Measurements from ENCODE around the gene CLDN4.

The CLDN4 gene

DNA sequence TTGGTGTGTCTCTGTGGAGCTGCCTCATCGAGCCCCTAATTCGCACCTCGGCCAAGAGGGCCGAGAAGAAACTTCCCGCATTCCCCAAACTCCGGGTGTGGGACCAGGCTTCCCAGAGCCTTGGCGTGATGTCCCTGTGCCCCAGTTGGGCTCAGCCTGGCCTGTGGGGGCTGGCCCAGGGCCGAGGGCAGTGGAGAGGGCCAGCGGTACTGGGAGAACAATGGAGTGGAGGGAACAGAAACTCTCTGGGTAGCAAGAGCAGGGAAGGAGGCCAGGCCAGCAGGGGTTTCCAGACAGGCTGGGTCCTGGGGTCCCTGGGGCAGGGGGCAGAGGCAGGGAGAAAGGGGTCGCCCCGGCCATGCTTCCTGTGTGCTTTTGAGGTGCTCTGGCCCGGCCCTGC lies 46.2 kb downstream of the CLDN4 start:
- no peak for DNase-seq

DNA sequence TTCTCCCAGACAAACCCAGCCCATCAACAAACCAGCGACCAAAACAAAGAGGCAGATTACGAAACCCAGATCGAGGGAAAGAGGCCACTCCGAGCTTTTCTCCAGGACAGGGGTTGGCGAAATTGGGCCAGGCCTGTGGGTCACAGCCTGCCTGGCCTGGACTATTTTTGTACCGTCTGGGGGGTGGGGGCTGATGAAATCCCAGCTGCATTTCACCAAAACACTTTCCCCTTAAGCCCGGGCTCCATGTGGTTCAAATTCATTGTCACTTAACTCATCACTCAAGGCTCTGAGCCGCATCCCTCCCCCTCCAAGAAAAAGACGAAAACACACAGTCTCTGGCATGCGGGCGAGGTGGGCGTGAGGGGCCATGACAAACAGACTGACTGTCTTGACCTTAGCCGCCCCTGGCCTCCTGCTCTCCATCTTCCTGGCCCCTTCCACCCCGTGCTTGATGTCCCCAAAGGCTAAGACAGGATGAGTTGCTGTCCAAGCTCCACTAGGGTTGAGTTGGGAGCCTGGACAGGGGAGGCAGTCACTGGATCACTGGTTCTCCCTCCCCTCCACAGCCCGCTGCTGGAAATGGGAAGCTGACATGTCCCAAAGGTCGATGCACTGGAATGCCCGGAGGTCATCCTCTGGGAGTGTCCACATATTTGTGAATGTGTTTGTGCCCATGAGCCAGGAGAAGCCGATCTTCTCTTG lies 49.3 kb downstream of the CLDN4 start:
- DNase-seq = no peak

DNA sequence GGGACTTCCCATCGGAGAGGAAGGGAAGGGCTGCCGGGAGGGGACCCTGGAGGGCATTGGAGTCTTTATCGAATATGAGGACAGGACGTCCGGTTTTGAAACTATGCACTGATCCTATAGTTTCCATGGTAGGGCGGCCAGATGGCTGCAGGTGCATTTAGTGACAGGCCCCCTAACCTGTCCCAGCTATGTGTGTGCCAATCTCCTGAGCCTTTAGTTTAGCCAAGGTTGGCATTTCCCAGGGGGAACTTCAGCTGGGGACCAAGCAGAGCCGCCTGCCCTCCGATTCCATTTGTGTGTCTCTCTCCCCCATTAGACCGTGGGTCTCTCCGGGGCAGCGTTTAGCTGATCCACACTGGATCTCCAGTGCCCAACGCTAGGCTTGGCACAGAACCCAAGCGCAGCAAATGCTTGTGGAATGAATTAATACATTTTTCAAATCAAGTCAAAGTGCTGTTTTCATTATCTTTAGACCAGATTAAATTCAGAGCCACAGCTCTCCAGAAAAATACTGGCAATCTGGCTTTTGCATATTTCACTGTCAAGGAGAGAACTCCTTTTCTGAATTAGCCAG lies 50.0 kb downstream of the CLDN4 start:
- no peak for DNase-seq

DNA sequence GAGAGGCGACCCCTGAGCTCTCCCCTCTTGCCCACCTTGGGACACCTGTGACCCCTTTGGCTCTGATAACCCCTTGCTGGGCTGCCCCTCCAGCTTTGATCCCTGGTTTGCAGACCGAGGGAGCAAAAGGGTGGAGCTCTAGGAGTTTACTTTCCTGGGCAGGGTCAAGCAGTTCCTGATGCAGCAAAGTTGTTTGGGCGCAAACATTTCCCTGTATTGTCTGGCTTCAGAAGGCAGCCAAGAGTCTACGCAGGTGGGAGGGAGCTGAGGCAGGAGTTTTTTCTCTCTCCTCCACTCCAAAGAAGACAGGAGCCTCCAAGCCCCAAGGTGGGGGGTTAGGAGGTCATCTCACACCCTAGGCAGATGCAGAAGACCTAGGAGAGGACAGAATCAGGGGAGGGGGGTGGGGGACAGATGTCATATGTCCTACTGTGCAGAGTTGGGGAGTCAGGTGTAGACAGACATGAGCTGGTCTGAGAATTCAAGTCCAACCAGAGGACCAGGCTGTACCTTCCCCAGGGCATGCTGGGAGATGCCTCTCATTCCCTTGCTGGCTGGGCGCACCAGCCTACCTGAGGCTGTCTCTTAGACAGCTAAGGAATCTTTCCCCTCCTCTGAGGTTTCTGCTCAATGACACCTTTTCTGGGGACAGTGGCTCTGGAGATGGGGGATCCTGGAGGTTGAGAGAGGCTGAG lies 50.7 kb downstream of the CLDN4 start:
- DNase-seq = no peak

DNA sequence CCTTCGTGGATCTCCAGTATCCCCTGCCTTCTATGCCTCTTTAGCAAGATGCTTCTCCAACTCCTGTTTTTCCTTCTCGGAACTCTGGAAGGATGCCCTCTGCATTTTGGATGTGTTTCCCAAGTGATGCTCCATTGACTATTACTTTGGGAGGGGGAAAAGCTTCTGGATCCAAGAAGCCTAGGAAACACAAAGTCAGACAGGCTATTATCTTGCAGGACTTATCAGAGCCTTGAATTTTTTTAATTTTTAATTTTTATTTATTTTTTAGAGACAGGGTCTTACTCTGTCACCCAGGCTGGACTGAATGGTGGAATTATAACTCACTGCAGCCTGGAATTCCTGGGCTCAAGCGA lies 51.2 kb downstream of the CLDN4 start:
- DNase-seq = no peak
